Endodermal cell (in vitro differentiated cells): Measurements from ENCODE around the gene ROGDI. TPM values are rescaled to one million over a fixed set of nuclear protein-coding genes. Genes with fewer than 3 reads are reported as not detected.
"Not testable (repeated sequence)": the region's sequence is repeated elsewhere in the genome, so short reads cannot be mapped to it uniquely, and the experiment has no call there.

Source experiments
- DNase-seq: peaks from one replicate; pipeline ENCODE4 v3.0.0-alpha.2; 2017
- H3K27ac ChIP-seq: 2 replicates; pipeline ENCODE4 v1.5.1; 2013; ENCODE audit warnings: mild to moderate bottlenecking, low read depth, low read length, moderate library complexity
- H3K27me3 ChIP-seq: 2 replicates; pipeline ENCODE4 v1.6.1; 2013; ENCODE audit warnings: mild to moderate bottlenecking, low read length, moderate library complexity; ENCODE audit not compliant: insufficient read depth, control insufficient read depth, poor library complexity, severe bottlenecking
- H3K36me3 ChIP-seq: 2 replicates; pipeline ENCODE4 v1.7.0; 2013; ENCODE audit warnings: mild to moderate bottlenecking, low read length, moderate library complexity; ENCODE audit not compliant: control insufficient read depth, insufficient read depth
- H3K4me1 ChIP-seq: one replicate; pipeline ENCODE4 v1.7.0; 2013; ENCODE audit warnings: low read length; ENCODE audit not compliant: control insufficient read depth, insufficient read depth
- H3K4me3 ChIP-seq: 2 replicates; pipeline ENCODE4 v1.5.1; 2013; ENCODE audit warnings: mild to moderate bottlenecking, low read length, moderate library complexity
- H3K9ac ChIP-seq: 2 replicates; pipeline ENCODE4 v1.6.1; 2013; ENCODE audit warnings: mild to moderate bottlenecking, low read length, moderate library complexity; ENCODE audit not compliant: poor library complexity, severe bottlenecking; ENCODE audit errors: extremely low read depth
- H3K9me3 ChIP-seq: 2 replicates; pipeline ENCODE4 v1.6.1; 2013; ENCODE audit warnings: mild to moderate bottlenecking, low read length, moderate library complexity; ENCODE audit not compliant: control insufficient read depth
- H3K27ac Mint-ChIP-seq: 2 replicates; pipeline ENCODE4 v1.8.0; 2020; ENCODE audit warnings: mixed read lengths
- H3K27me3 Mint-ChIP-seq: 2 replicates; pipeline ENCODE4 v1.8.0; 2021; ENCODE audit warnings: mild to moderate bottlenecking, mixed read lengths; ENCODE audit not compliant: insufficient read depth
- H3K36me3 Mint-ChIP-seq: 2 replicates; pipeline ENCODE4 v1.8.0; 2020; ENCODE audit warnings: low read depth, mixed read lengths
- H3K4me1 Mint-ChIP-seq: 2 replicates; pipeline ENCODE4 v1.8.0; 2020; ENCODE audit warnings: mixed read lengths
- H3K4me3 Mint-ChIP-seq: 2 replicates; pipeline ENCODE4 v1.8.0; 2020; ENCODE audit warnings: mild to moderate bottlenecking, moderate library complexity, mixed read lengths
- H3K9me3 Mint-ChIP-seq: 2 replicates; pipeline ENCODE4 v1.8.0; 2020; ENCODE audit warnings: mild to moderate bottlenecking, mixed read lengths
- CTCF ChIP-seq: fragments of 200-600 bp; sonication (generic); conservative IDR thresholded peaks from 2 replicates; pipeline ENCODE4 v1.5.0; 2021; ENCODE audit warnings: antibody characterized with exemption, mild to moderate bottlenecking
- WGBS, 2 experiments: methylation state at CpG; one replicate each; pipeline versions ENCODE4 v1.1.5 to v1.1.7; 2013; ENCODE audit warnings: missing lambda C conversion rate in 2 of 2, mixed read lengths in 1 of 2; ENCODE audit not compliant: insufficient coverage in 1 of 2, insufficient read length in 1 of 2; 5-methylcytosine and 5-hydroxymethylcytosine counted together
- total RNA-seq, 2 donors: library from RNA; stranded (reverse); fragmentation: NEBNext Ultra II Directional in 1 of 2; extraction: Animal tissue kit (Norgen Biotek cat#: 25700) in 1 of 2; gene quantifications; 2 replicates in 1 of 2; 3 replicates in 1 of 2; pipeline ENCODE4 v1.2.1, GENCODE V29; 2021

Gene ROGDI
- total RNA-seq, 2 donors from 2014 or later: 46.2 to 49.0 TPM

- H3K9me3 Mint-ChIP-seq: no peaks in the 10 kb centered on the region
- H3K4me3 Mint-ChIP-seq: no peak overlapping the region
- H3K27ac Mint-ChIP-seq: no peak overlapping the region
These were observed 15.4 kb downstream of the ROGDI start for GRCh38 chr16:4787068-4787467.

GRCh38 chr16:4785758-4786433 is 16.5 kb downstream of the ROGDI start:
- H3K36me3 Mint-ChIP-seq: no peaks in the 10 kb centered on the region
- no peaks in the 10 kb centered on the region for H3K27me3 Mint-ChIP-seq
- Histone ChIP-seq H3K9ac (no peak overlapping the region), H3K27me3 (no peaks in the 10 kb centered on the region), H3K4me3 (no peak overlapping the region), H3K9me3 (no peaks in the 10 kb centered on the region), H3K36me3 (no peaks in the 10 kb centered on the region), H3K27ac (no peak overlapping the region), H3K4me1 (peaks cover 10% of the 10 kb centered on the region)
- no peak overlapping the region for H3K4me3 Mint-ChIP-seq
- H3K9me3 Mint-ChIP-seq: no peaks in the 10 kb centered on the region
- peaks cover 13% of the 10 kb centered on the region for H3K4me1 Mint-ChIP-seq
- no peak for TF ChIP-seq CTCF
- DNase-seq: no peak
- 95 to 98% methylated on average over 10 to 23 of the region's 23 CpGs for WGBS, 2 experiments
- no peak overlapping the region for H3K27ac Mint-ChIP-seq

More at GRCh38 chr16:4787068-4787467, 15.4 kb downstream of the ROGDI start:
- no peaks in the 10 kb centered on the region for H3K27me3 Mint-ChIP-seq
- H3K9ac ChIP-seq: no peak overlapping the region
- WGBS, 2 experiments: 92 to 97% methylated on average over 5 to 8 of the region's 8 CpGs
- H3K4me1 Mint-ChIP-seq: peaks cover 13% of the 10 kb centered on the region
- H3K9me3 ChIP-seq: no peaks in the 10 kb centered on the region
- DNase-seq: no peak
- no peaks in the 10 kb centered on the region for H3K27me3 ChIP-seq
- no peak overlapping the region for H3K4me3 ChIP-seq
- no peaks in the 10 kb centered on the region for H3K36me3 Mint-ChIP-seq
- H3K27ac ChIP-seq: no peak overlapping the region
- TF ChIP-seq CTCF: no peak
- H3K36me3 ChIP-seq: no peaks in the 10 kb centered on the region
- H3K4me1 ChIP-seq: peaks cover 10% of the 10 kb centered on the region

DNA sequence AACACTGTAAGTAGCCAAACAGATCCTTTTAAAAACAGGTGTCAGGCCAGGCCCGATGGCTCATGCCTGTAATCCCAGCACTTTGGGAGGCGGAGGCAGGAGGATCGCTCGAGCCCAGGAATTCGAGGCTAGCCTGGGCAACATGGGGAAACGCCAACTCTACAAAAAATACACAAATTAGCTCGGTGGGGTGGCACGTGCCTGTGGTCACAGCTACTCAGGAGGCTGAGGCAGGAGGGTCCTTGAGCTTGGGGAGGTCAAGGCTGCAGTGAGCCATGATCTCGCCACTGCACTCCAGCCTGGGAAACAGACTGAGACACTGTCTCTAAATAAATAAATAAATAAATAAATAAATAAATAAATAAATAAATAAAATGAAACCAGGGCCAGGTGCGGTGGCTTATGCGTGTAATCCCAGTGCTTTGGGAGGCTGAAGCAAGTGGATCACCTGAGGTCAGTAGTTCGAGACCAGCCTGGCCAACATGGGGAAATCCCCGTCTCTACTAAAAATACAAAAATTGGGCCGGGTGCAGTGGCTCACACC is 17.9 kb downstream of the ROGDI start:
- not testable (repeated sequence) for H3K36me3 ChIP-seq, H3K27me3 Mint-ChIP-seq, DNase-seq, H3K9me3 Mint-ChIP-seq, H3K27ac ChIP-seq, H3K27ac Mint-ChIP-seq, H3K9ac ChIP-seq, H3K4me3 ChIP-seq, H3K27me3 ChIP-seq, H3K9me3 ChIP-seq, H3K4me1 ChIP-seq, H3K36me3 Mint-ChIP-seq, H3K4me3 Mint-ChIP-seq
- peaks cover 13% of the 10 kb centered on the region for H3K4me1 Mint-ChIP-seq
- 90 to 93% methylated on average over 10 to 14 of the region's 14 CpGs for WGBS, 2 experiments
